Gastrocnemius medialis (tissue), 4 donors: ENCODE data around the gene DTNB.

Experiments
- CTCF ChIP-seq, 5 experiments: fragments of 450-650 bp in 3 of 5; fragments of 200-600 bp in 2 of 5; sonication (generic) in 2 of 5; IDR thresholded peaks in 4 of 5; conservative IDR thresholded peaks in 1 of 5; 1 replicate in 4 of 5; 2 replicates in 1 of 5; pipeline ENCODE4 v1.5.1; 2016 to 2019; ENCODE audit warnings: antibody characterized with exemption in 5 of 5, mild to moderate bottlenecking in 3 of 5, moderate library complexity in 3 of 5
- POLR2A ChIP-seq, 2 donors: fragments of 450-650 bp; IDR thresholded peaks; one replicate each; pipeline ENCODE4 v1.6.1; 2017; ENCODE audit warnings: antibody characterized with exemption in 2 of 2, mild to moderate bottlenecking in 2 of 2, moderate library complexity in 2 of 2

GRCh38 chr2:25460261-25460905 is 213.0 kb downstream of the DTNB start:
- no peak for TF ChIP-seq CTCF (IDR thresholded peaks at IDR 0.05 in 4 of 5, conservative IDR thresholded peaks at IDR 0.05 in 1 of 5)
- no peak for TF ChIP-seq POLR2A (IDR thresholded peaks at IDR 0.05)
